Measurements from ENCODE around the gene DENND2A. TPM values are rescaled to one million over a fixed set of nuclear protein-coding genes. Genes with fewer than 3 reads are reported as not detected.

The DENND2A gene
- polyA plus RNA-seq, 3 donors = not detected

DNA sequence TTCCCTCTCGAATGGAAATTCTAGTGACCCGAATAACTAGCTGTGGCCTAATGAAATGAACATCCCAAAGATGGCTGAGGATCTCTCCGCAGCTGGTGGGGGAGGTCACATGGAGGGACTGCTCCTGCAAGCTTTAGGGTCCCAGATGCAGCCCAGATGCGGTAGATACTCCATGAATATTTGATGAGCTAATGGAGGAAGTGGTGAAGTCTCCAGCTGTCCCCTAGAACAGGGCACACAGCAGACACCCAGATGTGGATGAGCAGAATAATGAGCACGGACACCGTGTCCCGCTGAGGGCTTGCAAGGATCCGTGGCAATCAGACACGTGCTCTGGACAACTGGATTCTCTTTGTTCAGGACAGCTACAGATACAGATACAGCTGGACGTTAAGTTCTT is 59.2 kb downstream of the DENND2A start:
- H2AFZ ChIP-seq (ENCODE audit: insufficient read depth, low read depth, low read length, poor library complexity, severe bottlenecking) = no peak overlapping the region
- Mint-ChIP-seq H3K4me1 (no peaks in the 10 kb centered on the region), H3K27me3 (ENCODE audit: low read depth in 3 of 3) (peaks cover 1 to 8% (median 6%) of the 10 kb centered on the region in 3 donors), H3K9me3 (no peaks in the 10 kb centered on the region), H3K36me3 (no peaks in the 10 kb centered on the region), H3K27ac (no peak overlapping the region), H3K4me3 (no peak overlapping the region)
- no peaks in the 10 kb centered on the region for H4K20me1 ChIP-seq (ENCODE audit: insufficient read depth, low read length)
- H3K9me3 ChIP-seq (replicated peaks in 1 of 2; ENCODE audit: control insufficient read depth in 1 of 2, insufficient read depth in 1 of 2, low read length in 2 of 2) = no peaks in the 10 kb centered on the region
- no peaks in the 10 kb centered on the region for H3K27me3 ChIP-seq (ENCODE audit: control insufficient read depth in 2 of 2, insufficient read depth in 2 of 2, low read length in 2 of 2)
- 94% methylated on average over 10 of the region's 10 CpGs for WGBS (ENCODE audit: insufficient coverage)
- no peak overlapping the region for H3K4me2 ChIP-seq (replicated peaks; ENCODE audit: extremely low read depth, low read length, poor library complexity, severe bottlenecking)
- H3K36me3 ChIP-seq (replicated peaks in 1 of 2; ENCODE audit: control insufficient read depth in 1 of 2, insufficient read depth in 2 of 2, low read length in 2 of 2) = no peaks in the 10 kb centered on the region
- TF ChIP-seq, protein P1, sequence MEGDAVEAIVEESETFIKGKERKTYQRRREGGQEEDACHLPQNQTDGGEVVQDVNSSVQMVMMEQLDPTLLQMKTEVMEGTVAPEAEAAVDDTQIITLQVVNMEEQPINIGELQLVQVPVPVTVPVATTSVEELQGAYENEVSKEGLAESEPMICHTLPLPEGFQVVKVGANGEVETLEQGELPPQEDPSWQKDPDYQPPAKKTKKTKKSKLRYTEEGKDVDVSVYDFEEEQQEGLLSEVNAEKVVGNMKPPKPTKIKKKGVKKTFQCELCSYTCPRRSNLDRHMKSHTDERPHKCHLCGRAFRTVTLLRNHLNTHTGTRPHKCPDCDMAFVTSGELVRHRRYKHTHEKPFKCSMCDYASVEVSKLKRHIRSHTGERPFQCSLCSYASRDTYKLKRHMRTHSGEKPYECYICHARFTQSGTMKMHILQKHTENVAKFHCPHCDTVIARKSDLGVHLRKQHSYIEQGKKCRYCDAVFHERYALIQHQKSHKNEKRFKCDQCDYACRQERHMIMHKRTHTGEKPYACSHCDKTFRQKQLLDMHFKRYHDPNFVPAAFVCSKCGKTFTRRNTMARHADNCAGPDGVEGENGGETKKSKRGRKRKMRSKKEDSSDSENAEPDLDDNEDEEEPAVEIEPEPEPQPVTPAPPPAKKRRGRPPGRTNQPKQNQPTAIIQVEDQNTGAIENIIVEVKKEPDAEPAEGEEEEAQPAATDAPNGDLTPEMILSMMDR (IDR thresholded peaks at IDR 0.05) = no peak
- no peaks in the 10 kb centered on the region for H3K79me2 ChIP-seq (ENCODE audit: insufficient read depth, low read length)
- H3K4me1 ChIP-seq (ENCODE audit: control insufficient read depth in 1 of 2, insufficient read depth in 2 of 2, low read length in 2 of 2) = no peaks in the 10 kb centered on the region
- H3K27ac ChIP-seq (ENCODE audit: low read depth in 1 of 2, low read length in 2 of 2) = no peak overlapping the region
- no peak overlapping the region for H3K4me3 ChIP-seq (replicated peaks in 1 of 3; ENCODE audit: low read depth in 2 of 3, low read length in 3 of 3)
- H3K9ac ChIP-seq (ENCODE audit: insufficient read depth, low read length, poor library complexity, severe bottlenecking) = no peak overlapping the region
- intact Hi-C loops (cut with micrococcal nuclease) = no loop called here
- no peak for DNase-seq

GRCh38 chr7:140577651-140578050 is 63.0 kb downstream of the DENND2A start:
- Histone ChIP-seq H3K4me2 (replicated peaks; ENCODE audit: extremely low read depth, low read length, poor library complexity, severe bottlenecking) (no peak overlapping the region), H3K27me3 (ENCODE audit: control insufficient read depth in 2 of 2, insufficient read depth in 2 of 2, low read length in 2 of 2) (no peaks in the 10 kb centered on the region), H3K4me1 (ENCODE audit: control insufficient read depth in 1 of 2, insufficient read depth in 2 of 2, low read length in 2 of 2) (no peaks in the 10 kb centered on the region), H3K36me3 (replicated peaks in 1 of 2; ENCODE audit: control insufficient read depth in 1 of 2, insufficient read depth in 2 of 2, low read length in 2 of 2) (no peaks in the 10 kb centered on the region), H3K27ac (ENCODE audit: low read depth in 1 of 2, low read length in 2 of 2) (no peak overlapping the region), H3K4me3 (replicated peaks in 1 of 3; ENCODE audit: low read depth in 2 of 3, low read length in 3 of 3) (no peak overlapping the region), H4K20me1 (ENCODE audit: insufficient read depth, low read length) (no peaks in the 10 kb centered on the region), H3K9me3 (replicated peaks in 1 of 2; ENCODE audit: control insufficient read depth in 1 of 2, insufficient read depth in 1 of 2, low read length in 2 of 2) (no peaks in the 10 kb centered on the region), H3K9ac (ENCODE audit: insufficient read depth, low read length, poor library complexity, severe bottlenecking) (no peak overlapping the region), H3K79me2 (ENCODE audit: insufficient read depth, low read length) (no peaks in the 10 kb centered on the region), H2AFZ (ENCODE audit: insufficient read depth, low read depth, low read length, poor library complexity, severe bottlenecking) (no peak overlapping the region)
- 17% methylated on average over 1 of the region's 5 CpGs for WGBS (ENCODE audit: insufficient coverage)
- Mint-ChIP-seq H3K4me3 (no peak overlapping the region), H3K9me3 (peaks cover 0 to 3% (median 0%) of the 10 kb centered on the region in 7 donors), H3K4me1 (no peaks in the 10 kb centered on the region), H3K36me3 (no peaks in the 10 kb centered on the region), H3K27me3 (ENCODE audit: low read depth in 3 of 3) (peaks cover 6 to 12% (median 6%) of the 10 kb centered on the region in 3 donors), H3K27ac (no peak overlapping the region)
- intact Hi-C loops (cut with micrococcal nuclease) = no loop called here
- TF ChIP-seq, protein P1 (IDR thresholded peaks at IDR 0.05) = no peak
- no peak for DNase-seq

Data from CD14-positive monocyte (primary cell).